Adrenal gland (tissue), 12 donors: ENCODE measurements around the gene TOP3B. TPM values are rescaled to one million over a fixed set of nuclear protein-coding genes. Genes with fewer than 3 reads are reported as not detected.

Experiments used
- DNase-seq, 7 donors: peaks; one replicate each; pipeline ENCODE4 v3.0.0-alpha.2; 2019 to 2020
- H3K27ac ChIP-seq, 5 donors: fragments of 200-600 bp; sonication (generic) in 4 of 5; 1 replicate in 3 of 5; 2 replicates in 2 of 5; pipeline versions ENCODE4 v1.5.1 to v1.8.0; 2016 to 2020; ENCODE audit warnings: mild to moderate bottlenecking in 1 of 5
- H3K27me3 ChIP-seq: fragments of 200-600 bp; 2 replicates; pipeline ENCODE4 v1.8.0; 2021
- H3K36me3 ChIP-seq, 2 donors: fragments of 200-600 bp; replicated peaks in 1 of 2; 1 replicate in 1 of 2; 2 replicates in 1 of 2; pipeline versions ENCODE4 v1.5.1 to v1.8.0; 2018 to 2022
- H3K4me1 ChIP-seq, 2 donors: fragments of 200-600 bp; replicated peaks in 1 of 2; 1 replicate in 1 of 2; 2 replicates in 1 of 2; pipeline versions ENCODE4 v1.5.1 to v1.8.0; 2018 to 2021
- H3K4me3 ChIP-seq, 4 donors: fragments of 200-600 bp; sonication (generic) in 3 of 4; one replicate each; pipeline ENCODE4 v1.5.1; 2016 to 2018
- H3K9me3 ChIP-seq, 3 donors: fragments of 200-600 bp; sonication (generic) in 1 of 3; replicated peaks in 1 of 3; 1 replicate in 2 of 3; 2 replicates in 1 of 3; pipeline versions ENCODE4 v1.5.1 to v1.8.0; 2016 to 2021
- CTCF ChIP-seq, 6 experiments: fragments of 450-650 bp in 4 of 6; fragments of 200-600 bp in 2 of 6; sonication (generic) in 1 of 6; IDR thresholded peaks; 1 replicate in 5 of 6; 2 replicates in 1 of 6; pipeline versions ENCODE4 v1.5.1 to v1.8.0; 2016 to 2021; ENCODE audit warnings: antibody characterized with exemption in 6 of 6, mild to moderate bottlenecking in 2 of 6, moderate library complexity in 1 of 6
- POLR2A ChIP-seq, 2 donors: fragments of 450-650 bp; IDR thresholded peaks; one replicate each; pipeline ENCODE4 v1.6.1; 2017; ENCODE audit warnings: antibody characterized with exemption in 2 of 2, mild to moderate bottlenecking in 2 of 2, moderate library complexity in 1 of 2
- WGBS, 4 donors: extraction: QIAGEN DNeasy Blood & Tissue Kit in 2 of 4; methylation state at CpG; one replicate each; pipeline versions ENCODE4 v1.1.5 to v1.1.7; 2013 to 2017; 5-methylcytosine and 5-hydroxymethylcytosine counted together
- intact Hi-C, 2 donors: fragments of 100-400 bp; cut with DNase I; formaldehyde crosslinking; loops; one replicate each; pipeline versions ENCODE4 v1.14.1 to v1.15.0; 2022 to 2023
- polyA plus RNA-seq, 3 donors: library from polyadenylated mRNA; stranded (reverse); fragments of 200-250 nt in 2 of 3; fragments of 350-450 nt in 1 of 3; fragmentation: Illumina TruSeq in 1 of 3; extraction: RNeasy Lipid Tissue Mini Kit (QIAGEN cat#74804) in 1 of 3; gene quantifications; one replicate each; pipeline ENCODE4 v1.2.3, GENCODE V29; 2013 to 2014
- total RNA-seq, 9 donors: library from RNA; depleted of rRNA in 4 of 9; stranded (reverse); fragments of >200 nt in 4 of 9; fragments of 120-200 nt in 1 of 9; fragmentation: NEBNext Ultra II Directional in 1 of 9; extraction: Animal tissue kit (Norgen Biotek cat#: 25700) in 1 of 9; gene quantifications; one replicate each; pipeline versions ENCODE4 v1.1.0 to v1.2.4, GENCODE V29; 2013 to 2023
- donor health status: healthy with polysubstance abuse.
- donor health status: Bipolar disorder and iron deficiency.
- donor health status: DM: yes; HTN: yes; CAD: no.
- donor health status: DM: no; HTN: no; CAD: no.
- donor health status: DM: no; HTN: no; CAD: no.
- donor health status: DM: yes; HTN: yes; CAD: no.

TOP3B gene
- total and polyA plus RNA-seq, 12 donors, result 8.5 to 31.8 (median 21.8) TPM

- no peaks in the 10 kb centered on the region for H3K9me3 ChIP-seq
- peak overlapping the region in 2 of 5 donors; percentile 34 to 65 for H3K27ac ChIP-seq
- H3K36me3 ChIP-seq, result peaks cover 0 to 20% of the 10 kb centered on the region in 2 donors
- peak in 1 of 7 donors; percentile 22 for DNase-seq
- H3K4me1 ChIP-seq, result peaks cover 19 to 34% of the 10 kb centered on the region in 2 donors
- WGBS, 4 donors, result 69 to 81% (median 75%) methylated on average over 6 to 8 of the region's 8 CpGs
- intact Hi-C loops, result loop anchor here in 1 of 2 donors (10.0 kb wide), 1 partner anchor 234 kb away; no protein-coding TSS in a partner anchor
- TF ChIP-seq CTCF (IDR thresholded peaks at IDR 0.05), result no peak
- TF ChIP-seq POLR2A (IDR thresholded peaks at IDR 0.05), result no peak
- no peaks in the 10 kb centered on the region for H3K27me3 ChIP-seq
- no peak overlapping the region for H3K4me3 ChIP-seq
These were observed 34.2 kb downstream of the TOP3B start for GRCh38 chr22:21948390-21948789.

- WGBS, 4 donors, result 66 to 78% (median 68%) methylated on average over 16 of the region's 16 CpGs
- intact Hi-C loops, result loop anchor here in 1 of 2 donors (10.0 kb wide), 1 partner anchor 233 kb away; no protein-coding TSS in a partner anchor
- peaks cover 27 to 40% of the 10 kb centered on the region in 2 donors for H3K4me1 ChIP-seq
- no peak overlapping the region for H3K4me3 ChIP-seq
- no peak for DNase-seq
- no peaks in the 10 kb centered on the region for H3K27me3 ChIP-seq
- TF ChIP-seq POLR2A (IDR thresholded peaks at IDR 0.05) (no peak), CTCF (IDR thresholded peaks at IDR 0.05) (peak; percentile 21 to 50 (median 40))
- H3K9me3 ChIP-seq, result no peaks in the 10 kb centered on the region
- H3K27ac ChIP-seq, result peak overlapping the region in 2 of 5 donors; percentile 24 to 50
- peaks cover 0 to 20% of the 10 kb centered on the region in 2 donors for H3K36me3 ChIP-seq
These were observed 35.3 kb downstream of the TOP3B start for GRCh38 chr22:21947040-21948014.

- Histone ChIP-seq H3K36me3 (peaks cover 0 to 20% of the 10 kb centered on the region in 2 donors), H3K4me1 (peaks cover 26 to 43% of the 10 kb centered on the region in 2 donors), H3K27ac (peak overlapping the region in 2 of 5 donors; percentile 24 to 50), H3K27me3 (no peaks in the 10 kb centered on the region), H3K9me3 (no peaks in the 10 kb centered on the region), H3K4me3 (no peak overlapping the region)
- WGBS, 4 donors, result 86 to 89% (median 87%) methylated on average over 10 to 12 of the region's 12 CpGs
- no peak for DNase-seq
- no peak for TF ChIP-seq POLR2A (IDR thresholded peaks at IDR 0.05)
- TF ChIP-seq CTCF (IDR thresholded peaks at IDR 0.05), result no peak
- intact Hi-C loops, result loop anchor here in 1 of 2 donors (10.0 kb wide), 1 partner anchor 232 kb away; no protein-coding TSS in a partner anchor
These were observed 36.2 kb downstream of the TOP3B start for GRCh38 chr22:21946262-21946925.
